ENCODE measurements around the gene ATP5F1B. TPM values are rescaled to one million over a fixed set of nuclear protein-coding genes. Genes with fewer than 3 reads are reported as not detected.

Gene ATP5F1B
- total RNA-seq, 1 experiment from 2014 or later: 211 TPM

Other genes starting within 250 kb of the ATP5F1B start
- 33.3 and 37.4 TPM in 2 replicates for gene TIMELESS, start 196.6 kb downstream of the ATP5F1B start, total RNA-seq (2014; rRNA removed; shearing (Covaris generic))
- gene MIP, start 191.3 kb downstream of the ATP5F1B start, total RNA-seq (2014; rRNA removed; shearing (Covaris generic)): not detected in 2 replicates
- 2.5 and 2.8 TPM in 2 replicates for gene SPRYD4, start 177.4 kb downstream of the ATP5F1B start, total RNA-seq (2014; rRNA removed; shearing (Covaris generic))
- gene GLS2, start 157.8 kb downstream of the ATP5F1B start, total RNA-seq (2014; rRNA removed; shearing (Covaris generic)): 0.12 and 1.2 TPM in 2 replicates
- gene RBMS2, start 124.2 kb downstream of the ATP5F1B start, total RNA-seq (2014; rRNA removed; shearing (Covaris generic)): 3.4 and 3.8 TPM in 2 replicates
- gene BAZ2A, start 15.7 kb downstream of the ATP5F1B start, total RNA-seq (2014; rRNA removed; shearing (Covaris generic)): 2.9 and 7.4 TPM in 2 replicates
- 54.0 and 85.3 TPM in 2 replicates for gene PTGES3, start 42.3 kb upstream of the ATP5F1B start, total RNA-seq (2014; rRNA removed; shearing (Covaris generic))
- gene NACA, start 79.3 kb upstream of the ATP5F1B start, total RNA-seq (2014; rRNA removed; shearing (Covaris generic)): 1,378 and 1,667 TPM in 2 replicates
- gene PRIM1, start 106.3 kb upstream of the ATP5F1B start, total RNA-seq (2014; rRNA removed; shearing (Covaris generic)): 11.9 and 25.5 TPM in 2 replicates
- gene HSD17B6, start 117.3 kb upstream of the ATP5F1B start, total RNA-seq (2014; rRNA removed; shearing (Covaris generic)): 1.8 and 3.0 TPM in 2 replicates